NCI-H526 treated with DMSO at 0.1 percent for 48 hours (cell line): ENCODE measurements around the gene AIMP1.
A peak's percentile ranks its signal among the peaks of the same experiment; 100 is the strongest.

ENCODE experiments used
- DNase-seq: peaks from one replicate; lab custom pipeline; 2025; lab: John Stamatoyannopoulos, UW

The AIMP1 gene

DNA sequence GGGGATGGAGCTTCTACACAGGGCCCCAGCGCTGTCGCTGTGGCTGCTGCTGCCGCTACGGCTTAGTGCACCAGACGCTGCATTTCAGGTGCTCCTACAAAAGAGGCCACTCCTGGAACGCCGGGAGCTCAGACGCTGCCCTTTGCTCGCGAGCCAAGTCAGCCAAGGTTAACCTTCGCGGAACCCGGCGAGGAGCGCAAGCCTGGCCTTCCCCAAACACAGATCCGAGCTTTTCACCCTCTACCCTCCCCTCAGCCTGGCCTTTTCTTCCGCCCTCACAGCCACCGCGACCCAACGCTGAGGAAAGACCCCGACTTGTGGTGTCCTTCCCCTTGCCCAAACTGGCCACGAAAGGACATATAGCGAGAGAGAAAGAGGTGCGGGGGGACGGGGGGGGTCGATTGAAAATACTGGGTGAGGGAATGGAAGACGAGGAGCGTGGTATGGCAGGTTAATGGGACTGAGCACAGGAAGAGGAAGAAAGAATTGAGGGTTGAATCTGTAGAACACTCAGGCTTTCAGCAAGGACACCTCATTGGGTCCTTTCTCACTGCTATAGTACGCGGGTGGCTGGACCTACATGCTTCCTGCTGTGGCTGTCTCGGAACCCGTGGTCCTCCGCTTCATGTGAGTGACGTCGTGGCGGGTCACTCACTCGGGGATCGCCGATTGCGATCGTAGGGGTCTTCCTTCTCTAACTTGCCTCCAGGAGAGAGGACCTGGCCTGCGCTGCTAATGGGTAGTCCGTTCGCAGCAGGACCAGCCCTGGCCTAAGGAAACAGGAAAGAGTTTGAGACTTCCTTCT is at the start of gene AIMP1, which contains the start of gene TBCK:
TSS of gene AIMP1 (plus strand) at position 583 of the 805 bp plus-strand sequence. CDS start 8,460 bp downstream, outside the sequence.
TSS of gene TBCK (minus strand) at position 242 of the 805 bp plus-strand sequence. CDS start 7,249 bp downstream, outside the sequence.
- DNase-seq, result peak; percentile 88

DNA sequence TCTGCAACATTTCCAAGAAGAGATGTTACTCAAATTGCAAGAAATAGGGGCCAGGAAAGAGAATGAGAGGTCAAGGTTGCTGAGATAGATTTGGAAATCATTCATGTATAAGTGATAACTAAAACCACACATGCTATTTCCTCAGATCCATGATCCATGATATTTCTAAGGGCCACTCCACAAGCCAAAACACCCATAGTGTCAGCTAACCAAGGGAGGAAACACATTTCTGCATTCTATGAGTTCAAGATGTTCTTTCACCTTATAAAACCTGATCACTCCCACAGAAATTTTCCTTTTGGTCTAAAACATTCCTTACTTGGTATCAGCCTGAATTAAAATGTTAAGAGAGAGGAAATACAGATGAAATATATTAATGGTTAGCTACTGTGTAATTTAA is 47.6 kb upstream of the AIMP1 start:
- no peak for DNase-seq

DNA sequence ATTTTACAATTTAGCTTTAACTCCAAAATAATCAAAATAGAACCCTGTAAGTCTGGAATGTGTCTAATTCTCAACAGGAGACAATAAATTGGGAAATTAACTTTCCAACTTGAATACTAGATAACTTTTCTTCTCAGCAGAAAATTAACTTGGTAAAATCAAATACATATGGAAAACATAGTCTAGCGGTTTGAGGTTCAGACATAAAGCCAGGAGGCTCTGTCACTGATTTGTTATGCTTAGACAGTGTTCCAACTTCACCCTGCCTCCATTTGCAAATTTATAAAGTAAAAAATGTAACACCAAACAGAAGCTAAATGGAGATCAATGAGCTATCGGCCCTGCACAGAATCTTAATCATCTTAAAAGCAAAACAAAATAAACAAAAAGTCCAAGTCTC is 46.6 kb upstream of the AIMP1 start:
- DNase-seq, result no peak

DNA sequence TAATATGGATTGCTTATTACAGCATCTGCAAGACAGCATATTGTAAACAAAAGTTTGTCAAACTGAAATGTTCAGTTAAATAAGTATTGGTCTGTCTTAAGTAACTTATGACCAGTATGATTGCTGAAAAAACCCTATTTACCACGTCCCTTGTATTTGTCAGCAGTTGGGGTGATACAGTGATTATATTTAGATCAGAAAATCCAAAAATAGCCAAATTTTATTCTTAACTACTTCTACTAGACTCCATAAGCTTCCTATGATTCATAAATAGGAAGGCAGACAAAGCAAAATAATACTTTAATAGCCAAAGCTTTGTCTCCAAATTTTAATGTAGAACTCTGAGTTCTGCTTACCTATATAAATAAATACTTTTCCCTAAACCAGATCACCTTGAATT is 45.6 kb upstream of the AIMP1 start:
- no peak for DNase-seq

DNA sequence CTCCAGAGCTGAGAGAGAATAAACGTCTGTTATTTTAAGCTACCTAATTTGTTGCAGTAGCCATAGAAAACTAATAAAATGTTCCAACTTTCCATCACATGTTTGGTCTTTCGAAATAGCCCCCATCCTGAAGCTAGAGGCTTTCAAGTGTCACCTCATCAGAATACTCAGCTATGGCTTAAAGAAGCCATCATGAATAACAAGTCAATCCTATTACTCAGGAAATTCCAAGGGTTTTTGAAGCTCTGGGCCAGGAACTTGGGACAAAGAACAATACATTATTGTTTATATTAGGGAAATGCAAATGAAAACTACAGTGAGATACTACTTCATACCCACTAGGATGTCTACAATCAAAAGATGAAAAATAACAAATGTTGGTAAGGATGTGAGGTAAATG is 42.5 kb upstream of the AIMP1 start:
- DNase-seq, result no peak

DNA sequence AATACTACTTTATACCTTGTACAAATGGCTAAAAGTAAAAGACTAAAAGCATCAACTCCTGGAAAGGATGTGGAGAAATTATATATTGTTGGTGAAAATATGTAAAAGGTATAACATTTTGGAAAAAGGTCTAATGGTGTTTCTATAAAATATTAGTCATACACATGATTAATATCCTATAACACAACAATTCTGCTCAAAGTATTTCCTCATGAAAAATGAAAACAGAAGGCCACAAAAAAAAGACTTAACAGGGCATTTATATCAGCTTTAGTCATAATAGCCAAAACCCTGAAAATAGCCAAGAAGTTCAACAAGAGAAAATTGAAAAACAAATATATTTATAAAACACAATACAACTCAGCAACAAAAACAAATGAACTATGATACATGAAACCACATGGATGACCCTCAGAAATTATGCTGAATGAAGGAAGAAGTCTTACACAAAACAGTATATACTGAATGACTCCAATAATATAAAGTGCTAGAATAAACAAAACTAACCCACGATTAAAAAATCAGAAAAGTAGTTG is 39.1 kb upstream of the AIMP1 start:
- DNase-seq, result no peak

DNA sequence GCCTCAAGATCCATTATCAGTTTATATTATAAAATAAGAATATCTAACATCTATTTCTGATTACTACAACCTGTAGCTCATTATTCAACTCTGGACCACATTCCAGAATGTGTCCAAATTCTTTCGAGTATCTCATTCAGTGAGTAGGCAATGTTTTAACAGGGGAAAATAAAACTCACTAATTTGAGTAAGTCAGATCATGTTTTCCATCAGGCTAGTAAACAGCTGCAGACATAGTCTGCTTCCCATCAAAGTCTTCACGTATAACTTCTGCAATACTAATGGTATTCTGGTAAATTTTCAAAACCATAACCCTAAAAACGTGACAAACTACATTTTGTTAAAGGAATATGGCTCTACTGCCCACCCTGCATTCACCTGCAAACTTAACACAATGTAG is 32.1 kb upstream of the AIMP1 start:
- no peak for DNase-seq

DNA sequence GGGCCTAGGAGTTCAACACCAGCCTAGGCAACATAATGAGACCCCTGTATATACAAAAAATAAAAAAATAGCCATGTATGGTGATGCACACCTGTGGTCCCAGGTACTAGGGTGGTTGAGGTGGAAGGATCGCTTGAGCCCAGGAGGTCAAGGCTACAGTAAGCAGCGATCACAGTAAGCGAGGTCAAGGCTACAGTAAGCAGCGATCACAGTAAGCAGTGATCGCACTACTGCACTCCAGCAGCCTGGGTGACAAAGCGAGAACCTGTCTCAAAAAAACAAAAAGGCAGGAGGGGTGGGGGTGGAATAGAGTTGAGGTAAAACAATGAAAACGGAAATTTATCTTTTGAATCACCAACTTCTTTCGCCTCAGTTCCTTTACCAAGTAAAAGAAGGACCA is 29.7 kb upstream of the AIMP1 start:
- no peak for DNase-seq

DNA sequence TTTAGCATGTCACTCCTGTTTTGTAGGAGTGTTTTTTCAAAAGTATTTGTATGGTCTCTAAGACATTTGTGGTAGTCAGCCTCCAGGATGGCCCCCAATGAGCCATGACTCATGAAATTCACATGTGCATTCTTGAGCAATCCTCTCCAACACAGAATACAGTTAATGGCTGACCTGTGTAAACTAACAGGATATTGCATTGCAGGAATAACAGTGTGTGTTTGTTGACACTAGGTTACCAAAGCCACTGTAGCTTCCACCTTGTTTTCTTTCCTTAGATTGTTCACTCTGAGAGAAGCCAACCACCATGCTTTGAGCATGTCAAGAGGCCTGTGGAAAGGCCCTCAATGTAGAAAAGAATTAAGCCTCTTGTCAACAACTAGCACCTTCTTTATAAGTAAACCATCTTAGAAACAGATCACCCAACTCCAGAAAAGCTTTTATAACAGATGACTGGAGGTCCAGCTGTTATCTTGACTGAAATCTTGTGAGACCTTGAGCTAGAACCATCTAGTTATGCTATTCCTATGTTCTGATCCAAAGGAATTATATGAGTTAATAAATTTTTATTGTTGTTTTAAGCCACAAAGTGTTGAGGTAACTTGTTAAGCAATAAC is 28.9 kb upstream of the AIMP1 start:
- DNase-seq, result no peak

DNA sequence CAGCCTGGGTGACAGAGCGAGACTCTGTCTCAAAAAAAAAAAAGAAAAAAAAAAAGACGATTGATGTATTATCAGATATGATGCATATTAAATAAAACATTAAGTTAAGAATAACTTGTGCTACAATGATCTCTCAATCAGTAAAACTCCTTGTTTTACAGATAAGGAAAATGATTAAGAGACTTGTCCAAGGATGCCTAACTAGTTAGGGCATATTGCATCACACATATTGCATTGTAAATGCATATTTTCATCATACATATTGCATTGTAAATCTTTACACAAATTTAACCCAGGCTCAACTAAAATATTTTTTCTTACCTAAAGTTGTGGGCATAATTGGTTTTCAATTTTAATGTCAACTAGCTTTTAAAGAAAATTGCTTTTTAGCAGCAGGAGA is 26.6 kb upstream of the AIMP1 start:
- DNase-seq, result no peak

DNA sequence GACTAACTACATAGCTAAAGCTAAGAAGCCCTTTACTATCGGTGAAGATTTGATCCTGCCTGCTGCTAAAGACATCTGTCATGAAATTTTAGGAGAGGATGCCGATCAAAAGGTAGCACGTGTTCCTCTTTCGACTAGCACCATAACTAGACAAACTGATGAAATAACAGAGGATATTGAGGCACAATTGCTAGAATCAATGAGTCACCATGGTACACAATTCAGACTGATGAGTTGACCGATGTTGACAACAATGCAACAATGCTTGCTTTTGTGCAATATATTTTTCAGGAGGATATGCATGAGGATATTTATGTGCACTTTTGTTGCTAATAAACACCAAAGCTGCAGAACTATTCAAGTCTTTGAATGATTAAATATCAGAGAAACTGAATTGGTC is 24.7 kb upstream of the AIMP1 start:
- DNase-seq, result no peak

DNA sequence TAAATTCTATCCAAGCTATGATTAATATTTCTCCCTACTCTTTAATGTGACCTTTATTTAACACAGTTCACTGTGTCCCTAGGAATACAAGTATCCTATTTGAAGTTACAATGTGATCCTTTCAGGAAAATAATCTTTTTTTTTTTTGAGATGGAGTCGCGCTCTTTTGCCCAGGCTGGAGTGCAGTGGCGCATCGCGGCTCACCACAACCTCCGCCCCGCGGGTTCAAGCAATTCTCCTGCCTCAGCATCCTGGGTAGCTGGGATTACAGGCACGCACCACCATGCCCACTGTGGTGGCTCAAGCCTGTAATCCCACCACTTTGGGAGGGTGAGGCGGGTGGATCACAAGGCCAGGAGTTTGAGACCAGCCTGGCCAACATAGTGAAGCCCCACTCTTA is 22.3 kb upstream of the AIMP1 start:
- no peak for DNase-seq

DNA sequence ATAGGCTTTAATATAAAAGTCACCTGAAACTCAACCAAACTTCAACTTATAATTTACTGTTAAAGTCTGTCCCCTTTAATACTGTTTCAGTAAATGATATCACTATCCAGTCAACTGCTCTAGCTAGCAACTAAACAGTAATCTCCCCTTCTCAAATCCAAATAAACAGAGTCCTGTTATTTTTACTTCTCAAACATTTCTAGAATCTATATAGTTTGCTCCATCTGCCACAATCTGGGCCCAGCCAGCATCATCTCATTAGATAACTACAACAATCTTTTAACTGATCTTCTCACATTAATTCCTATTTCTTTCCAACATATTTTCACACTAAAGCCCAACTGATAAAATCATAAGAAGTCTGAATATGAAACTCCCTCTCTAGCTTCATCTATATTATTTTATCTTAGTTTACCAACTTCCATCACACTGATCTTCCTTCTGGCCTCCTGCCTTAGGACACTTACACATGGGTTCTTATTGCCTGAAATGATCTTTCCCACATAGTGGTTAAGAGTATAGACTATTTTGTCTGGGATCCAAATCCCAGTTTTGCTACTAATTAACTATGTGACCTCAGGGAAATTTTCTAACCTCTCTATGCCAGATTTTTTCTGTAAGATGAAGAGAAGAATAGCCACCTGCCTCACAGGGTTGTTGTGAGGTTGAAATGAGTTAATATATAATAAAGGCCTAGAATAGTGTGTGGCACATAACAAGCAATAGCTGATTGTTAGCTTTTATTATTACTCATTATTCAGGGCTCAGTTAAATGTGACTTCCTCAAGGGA is 18.9 kb upstream of the AIMP1 start:
- DNase-seq, result no peak

DNA sequence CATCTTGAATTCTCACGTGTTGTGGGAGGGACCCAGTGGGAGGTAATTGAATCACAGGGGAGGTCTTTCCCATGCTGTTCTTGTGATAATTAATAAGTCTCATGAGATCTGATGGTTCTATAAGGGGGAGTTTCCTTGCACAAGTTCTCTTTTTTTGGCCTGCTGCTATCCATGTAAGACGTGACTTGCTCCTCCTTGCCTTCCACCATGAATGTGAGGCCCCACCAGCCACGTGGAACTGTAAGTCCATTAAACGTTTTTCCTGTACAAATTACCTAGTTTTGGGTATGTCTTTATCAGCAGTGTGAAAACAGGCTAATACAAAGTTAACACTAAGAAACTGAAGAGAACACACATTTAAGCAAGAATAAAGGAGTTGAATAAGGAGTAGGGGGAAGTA is 16.4 kb upstream of the AIMP1 start:
- no peak for DNase-seq

DNA sequence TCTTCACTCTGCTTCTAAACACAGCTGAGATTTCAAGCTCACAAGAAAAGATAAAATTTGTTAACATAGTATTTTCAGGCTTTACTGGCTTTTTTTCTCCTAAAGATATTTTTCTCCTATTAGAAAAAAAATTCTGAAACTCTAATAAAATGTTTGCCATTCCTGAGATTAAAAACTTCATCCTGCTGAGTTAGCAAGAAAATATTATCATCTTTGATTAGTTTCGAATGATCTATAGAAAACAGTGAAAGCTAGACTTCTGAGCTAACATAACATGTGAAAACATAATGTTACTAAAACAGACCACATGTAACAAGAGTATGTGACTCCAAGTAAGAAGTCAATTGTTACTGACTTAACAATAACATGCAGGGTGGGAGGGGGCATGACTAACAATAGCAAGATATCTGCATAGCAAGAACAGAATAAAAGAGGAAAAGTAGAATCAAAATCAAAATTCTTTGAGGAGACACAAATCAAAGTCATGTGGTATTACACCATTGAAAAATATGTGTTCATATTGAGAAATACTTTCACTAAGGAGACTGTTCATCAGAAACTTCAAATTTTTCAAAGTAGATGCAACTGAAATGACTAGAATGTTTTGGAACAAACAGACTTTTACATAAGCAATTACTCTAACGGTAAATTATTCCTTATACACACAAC is 14.8 kb upstream of the AIMP1 start:
- DNase-seq, result no peak

DNA sequence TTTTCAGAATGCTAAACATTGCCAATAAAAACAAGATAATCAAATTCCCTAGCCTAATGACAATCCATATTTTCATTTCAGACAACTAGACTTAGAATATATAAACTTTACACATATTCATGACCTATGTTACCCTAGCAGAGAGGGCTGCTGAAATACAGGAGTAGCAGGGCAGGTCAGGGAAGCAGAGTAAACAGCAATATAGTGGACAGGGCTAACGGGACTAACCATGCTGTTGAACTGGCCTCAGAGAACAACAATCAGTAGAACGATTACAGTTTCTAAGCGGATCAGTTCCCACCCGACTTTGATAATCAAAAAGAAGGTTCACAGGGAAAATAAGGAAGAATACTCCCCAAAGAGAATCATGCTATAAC is 14.3 kb upstream of the AIMP1 start:
- no peak for DNase-seq

DNA sequence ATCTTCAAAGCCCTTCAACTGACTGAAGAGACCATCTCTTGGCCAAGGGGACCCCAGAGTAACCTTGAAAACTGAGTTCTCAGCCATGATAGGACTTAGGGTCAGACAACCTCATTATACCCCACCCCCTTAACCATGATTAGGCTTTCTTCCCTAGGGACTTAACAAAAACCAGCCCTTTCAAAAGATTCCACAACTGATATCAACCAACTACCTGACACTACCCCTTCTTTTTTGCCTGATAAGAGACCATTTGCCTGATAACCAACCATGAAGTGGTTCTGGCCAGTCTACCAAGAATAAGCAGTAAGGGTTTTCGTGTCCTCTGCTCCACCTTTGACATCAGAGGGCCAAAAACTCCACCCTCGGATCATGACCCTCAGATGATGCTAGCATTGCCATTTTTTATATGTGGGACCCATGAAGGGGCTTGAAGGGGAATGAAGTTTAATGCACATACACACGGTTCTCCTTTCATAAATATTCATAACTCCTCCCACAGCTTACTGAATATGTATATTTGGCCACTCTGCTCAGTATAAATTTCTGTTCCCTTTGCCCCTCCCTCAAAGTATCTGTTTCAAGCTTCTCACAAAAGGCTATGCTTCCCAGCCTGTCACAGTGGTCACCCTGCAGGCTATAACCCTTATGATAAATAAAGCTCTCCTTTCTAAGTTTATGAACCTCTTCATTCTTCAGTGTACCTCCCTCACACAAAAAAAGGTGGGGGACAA is 12.6 kb upstream of the AIMP1 start:
- DNase-seq, result no peak

DNA sequence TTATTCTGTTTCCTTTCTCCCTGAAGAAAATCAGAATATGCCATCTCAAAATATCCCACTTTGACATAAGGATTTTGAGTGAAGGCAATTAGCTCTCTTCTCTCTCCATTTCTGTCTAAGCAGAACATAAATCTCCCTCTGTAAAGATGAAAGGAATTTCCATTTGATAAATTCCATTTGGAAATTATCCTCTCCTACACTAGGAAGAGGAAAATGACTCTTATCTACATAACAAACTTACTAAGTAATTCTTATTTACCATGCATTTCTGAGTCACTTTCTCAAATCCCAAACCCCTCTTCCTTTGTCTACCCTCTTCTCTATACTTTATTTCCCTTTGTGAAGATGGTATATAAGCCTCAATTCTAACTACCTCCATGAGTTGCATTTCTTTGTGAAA is 11.7 kb upstream of the AIMP1 start:
- DNase-seq, result no peak

DNA sequence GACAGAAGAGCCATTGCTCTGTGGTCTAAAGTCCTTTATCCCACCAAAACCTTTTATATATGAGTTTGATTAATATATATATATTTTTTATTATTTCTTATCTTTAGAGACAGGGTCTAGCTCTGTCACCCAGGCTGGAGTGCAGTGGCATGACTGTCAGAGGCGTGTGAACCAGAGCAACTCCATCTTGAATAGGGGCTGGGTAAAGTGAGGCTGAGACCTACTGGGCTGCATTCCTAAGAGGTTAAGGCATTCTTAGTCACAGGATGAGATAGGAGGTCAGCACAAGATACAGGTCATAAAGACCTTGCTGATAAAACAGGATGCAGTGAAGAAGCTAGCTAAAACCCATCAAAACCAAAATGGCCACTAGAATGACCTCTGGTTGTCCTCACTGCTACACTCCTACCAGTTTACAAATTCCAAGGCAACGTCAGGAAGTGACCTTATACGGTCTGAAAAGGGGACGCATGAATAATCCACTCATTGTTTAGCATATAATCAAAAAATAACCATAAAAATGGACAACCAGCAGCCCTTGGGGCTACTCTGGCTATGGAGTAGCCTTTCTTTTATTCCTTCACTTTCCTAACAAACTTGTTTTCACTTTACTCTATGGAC is 10.8 kb upstream of the AIMP1 start:
- DNase-seq, result no peak

DNA sequence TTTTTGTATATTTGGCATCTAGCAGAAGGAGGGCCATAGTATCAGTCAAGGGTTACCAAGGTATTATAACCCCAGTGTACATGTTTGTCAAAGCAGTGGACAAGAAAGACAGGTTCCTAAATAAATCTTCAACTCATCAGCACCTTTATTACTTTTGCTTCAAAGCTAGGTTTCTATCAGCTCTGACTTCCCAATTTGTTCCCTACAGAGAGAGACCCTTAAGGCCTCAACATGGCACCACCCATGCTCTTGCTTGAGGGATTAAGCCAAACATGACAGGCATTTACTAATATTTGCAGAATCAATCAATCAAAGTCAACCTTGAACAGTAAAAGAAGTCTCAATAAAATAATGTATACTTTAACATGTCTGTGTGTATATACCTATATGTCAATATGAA is 9.8 kb upstream of the AIMP1 start:
- no peak for DNase-seq

DNA sequence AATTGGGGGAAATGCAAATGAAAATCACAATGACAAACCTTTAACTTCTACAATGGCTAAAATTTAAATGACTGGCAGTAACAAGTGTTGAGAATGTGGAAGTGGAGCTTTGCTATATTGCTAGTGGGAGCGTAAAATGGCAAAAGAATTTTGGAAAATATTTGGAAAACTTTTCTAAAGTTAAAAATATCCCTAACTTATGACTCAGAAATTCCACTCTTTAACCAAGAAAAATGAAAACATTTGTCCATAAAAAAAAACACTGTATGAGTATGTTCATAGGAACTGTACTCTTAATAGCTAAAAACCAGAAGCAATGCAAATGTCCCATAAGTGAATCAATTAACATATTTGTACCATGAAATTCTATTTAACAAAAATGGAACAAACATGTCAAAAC is 4.0 kb upstream of the AIMP1 start:
- no peak for DNase-seq
